GM18951 (cell line): ENCODE results near the gene PTPRK.

Experiments
- POLR2A ChIP-seq: IDR thresholded peaks from 4 replicates; pipeline ENCODE4 v1.6.1; 2011; ENCODE audit warnings: mild to moderate bottlenecking; ENCODE audit not compliant: insufficient read length, insufficient read depth; ENCODE audit errors: extremely low read depth
- in situ Hi-C: fragments of 300-500 bp; cut with MboI; formaldehyde crosslinking; loops from one replicate; pipeline ENCODE4 v1.12.0; 2022; ENCODE audit warnings: low sequenced_read_pairs, mixed read lengths, inconsistent platforms; ENCODE audit not compliant: unreplicated experiment

PTPRK gene

DNA sequence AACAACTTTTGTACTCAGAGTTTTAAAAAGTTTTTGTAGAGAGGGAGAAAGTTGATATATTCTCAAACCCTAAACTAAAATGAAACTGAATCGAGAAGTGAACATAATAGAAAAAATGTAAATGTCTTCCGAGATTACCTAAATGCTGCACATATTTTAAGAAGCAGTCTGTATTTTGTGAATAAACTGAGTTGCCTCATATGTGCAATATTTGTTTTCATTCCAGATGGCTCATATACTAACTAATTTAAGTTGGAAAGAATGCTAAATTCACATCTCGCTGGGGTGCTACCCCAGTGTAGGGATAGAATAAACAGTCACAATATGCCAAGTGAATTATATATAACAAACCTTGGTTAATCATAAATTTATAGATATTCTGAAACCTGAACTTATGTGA lies 333.7 kb downstream of the PTPRK start:
- in situ Hi-C loops = no loop called here
- TF ChIP-seq POLR2A = no peak

DNA sequence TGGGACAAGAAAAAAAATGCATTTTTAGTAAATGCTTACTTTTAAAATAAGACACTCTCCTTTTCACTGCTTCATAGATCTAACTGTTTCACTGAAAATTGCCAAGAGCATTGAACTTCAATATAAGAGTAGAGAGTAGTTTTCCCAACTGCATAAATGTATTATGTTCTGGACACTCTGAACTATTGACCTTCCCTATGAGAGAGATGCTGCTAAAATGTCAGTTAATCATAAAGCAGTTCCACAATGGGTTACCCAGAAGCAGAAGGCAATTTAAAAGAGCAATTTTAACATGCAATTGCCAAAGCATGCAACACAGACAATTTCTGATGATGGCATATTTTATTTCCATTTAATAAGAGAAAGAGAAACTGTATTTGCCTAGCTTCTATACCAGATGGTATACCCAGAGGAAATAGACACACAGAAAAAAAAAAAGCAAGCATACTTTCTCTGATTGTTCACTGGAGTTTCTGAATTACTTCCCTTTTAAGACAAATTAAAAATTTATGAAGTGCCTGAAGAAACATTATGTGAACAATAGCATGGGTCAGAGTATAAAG lies 340.4 kb downstream of the PTPRK start:
- TF ChIP-seq POLR2A = no peak
- in situ Hi-C loops = no loop called here

DNA sequence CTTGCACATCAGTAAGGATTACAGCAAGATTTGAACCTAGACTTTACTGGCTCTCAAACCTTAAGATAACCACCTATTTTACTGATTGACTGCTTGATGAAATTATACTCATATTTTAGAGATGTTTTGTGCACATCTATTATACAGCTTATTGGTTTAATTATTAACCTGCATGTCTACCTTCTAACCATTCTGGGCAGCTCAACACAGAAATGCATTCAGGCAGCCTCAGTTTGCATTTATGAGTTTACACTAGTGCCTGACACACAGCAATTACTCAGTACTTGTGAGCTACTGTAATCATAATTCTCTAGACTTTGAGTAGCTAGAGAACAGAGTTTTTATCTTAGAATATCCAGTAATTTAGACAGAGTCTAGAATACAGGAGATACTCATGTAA lies 345.7 kb downstream of the PTPRK start:
- TF ChIP-seq POLR2A = no peak
- in situ Hi-C loops = no loop called here

DNA sequence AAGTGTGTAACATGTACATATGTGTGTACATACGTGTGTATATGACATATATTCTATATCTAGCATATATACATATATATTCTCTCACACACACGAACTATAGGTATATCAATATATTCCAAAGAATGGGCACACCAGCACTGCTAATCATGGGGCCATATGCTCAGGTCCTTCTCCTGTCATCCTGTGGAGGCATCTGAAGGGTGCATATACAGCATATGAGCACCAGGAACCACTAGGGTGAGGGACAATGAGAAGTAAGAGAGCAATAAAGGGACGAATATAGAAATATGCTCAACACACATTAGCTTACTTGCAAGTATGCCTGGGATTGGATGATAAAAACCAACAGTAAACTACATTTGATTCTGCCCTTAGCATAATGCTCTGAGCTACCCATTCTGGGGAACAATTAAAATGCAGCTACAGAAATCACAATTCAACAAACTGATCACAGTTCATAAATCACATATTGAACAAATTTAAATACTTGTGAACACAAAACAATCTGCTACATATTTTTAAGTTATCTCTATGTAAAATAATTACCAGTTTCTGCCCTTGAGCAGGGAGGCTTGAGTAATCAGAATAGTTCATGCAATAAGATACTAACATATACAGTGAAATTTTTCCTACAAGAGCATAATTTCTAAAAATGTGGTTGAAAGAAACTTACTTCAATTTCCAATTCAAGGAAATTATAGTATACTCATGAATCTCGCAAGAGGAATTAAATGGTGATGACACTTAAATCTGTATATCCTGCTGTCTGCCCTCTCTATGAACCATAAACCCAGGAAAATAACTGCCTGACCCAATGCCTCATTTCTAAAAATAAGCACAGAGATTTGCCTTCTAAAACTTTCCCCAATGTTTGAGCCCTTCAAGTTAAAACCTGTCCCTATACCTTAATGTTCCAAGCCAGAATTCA lies 347.4 kb downstream of the PTPRK start:
- no peak for TF ChIP-seq POLR2A
- in situ Hi-C loops = no loop called here

DNA sequence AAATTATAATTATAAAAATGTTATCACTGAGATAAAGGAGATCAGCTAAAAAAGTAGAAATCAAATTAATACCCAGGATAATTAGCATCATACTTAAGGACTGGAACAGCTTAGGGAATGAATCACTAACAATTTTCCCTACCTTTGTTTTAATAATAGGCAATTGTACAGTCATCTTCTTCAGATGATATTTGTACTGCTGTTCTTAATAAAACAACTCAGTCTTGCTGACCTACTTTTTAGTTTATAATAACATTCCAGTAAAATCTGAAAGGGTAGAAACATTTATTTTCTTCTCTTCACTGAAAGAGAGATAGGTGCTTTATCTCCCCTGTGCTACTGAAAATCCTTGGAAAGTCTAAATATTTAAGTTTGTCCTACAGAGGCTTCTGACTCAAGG lies 348.3 kb downstream of the PTPRK start:
- in situ Hi-C loops = no loop called here
- TF ChIP-seq POLR2A = no peak

DNA sequence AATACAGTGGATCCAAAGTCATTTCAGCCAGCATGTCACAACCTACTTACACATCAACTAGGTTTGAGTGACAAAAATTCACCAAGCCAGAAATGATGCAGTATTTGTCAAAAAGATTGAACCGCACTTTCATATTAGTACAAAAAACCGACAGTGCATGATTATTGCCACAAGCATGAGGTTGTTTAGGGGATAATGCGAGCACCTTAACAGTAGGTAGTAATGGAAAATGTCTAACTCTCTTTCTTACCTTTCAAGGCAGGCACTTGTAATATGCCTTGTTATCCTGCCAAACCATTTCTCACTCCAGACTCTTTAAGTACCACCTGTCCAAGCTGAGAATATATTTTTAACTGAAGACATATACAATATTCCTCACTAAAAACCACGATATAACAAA lies 349.2 kb downstream of the PTPRK start:
- in situ Hi-C loops = no loop called here
- TF ChIP-seq POLR2A = no peak

DNA sequence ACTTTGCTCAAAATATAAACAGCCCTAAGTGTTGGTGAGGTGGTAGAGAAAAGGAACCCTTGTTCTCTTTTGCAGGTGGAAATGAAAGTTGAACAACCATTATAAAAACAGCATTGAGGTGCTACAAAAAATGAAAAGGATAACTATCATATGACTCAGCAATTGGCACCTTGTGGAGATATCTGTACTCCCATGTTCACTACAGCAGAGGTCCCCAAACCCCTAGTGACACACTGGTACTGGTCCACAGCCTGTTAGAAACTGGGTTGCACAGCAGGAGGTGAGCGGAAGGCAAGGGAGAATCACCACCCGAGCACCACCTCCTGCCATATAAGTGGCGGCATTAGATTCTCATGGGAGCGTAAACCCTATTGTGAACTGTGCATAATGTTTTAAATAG lies 352.2 kb downstream of the PTPRK start:
- TF ChIP-seq POLR2A = no peak
- in situ Hi-C loops = no loop called here

DNA sequence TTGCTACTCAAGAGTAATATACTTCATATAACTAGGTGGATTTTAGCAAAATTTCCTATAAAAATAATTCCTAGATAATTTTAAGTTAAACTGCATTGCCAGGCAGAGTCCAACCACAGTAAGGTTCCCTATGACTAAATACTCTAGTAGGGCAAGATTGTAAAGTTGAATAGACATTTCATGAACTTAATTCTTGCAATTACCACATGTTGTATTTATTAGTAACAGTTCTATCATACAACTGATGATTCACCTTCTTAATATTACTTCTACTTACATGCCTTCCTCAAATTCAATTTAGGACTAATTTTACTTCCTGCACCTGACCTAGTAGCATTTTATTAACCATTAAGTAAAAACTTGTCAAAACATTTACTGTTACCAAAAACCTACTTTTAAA lies 352.8 kb downstream of the PTPRK start:
- TF ChIP-seq POLR2A = no peak
- in situ Hi-C loops = no loop called here

DNA sequence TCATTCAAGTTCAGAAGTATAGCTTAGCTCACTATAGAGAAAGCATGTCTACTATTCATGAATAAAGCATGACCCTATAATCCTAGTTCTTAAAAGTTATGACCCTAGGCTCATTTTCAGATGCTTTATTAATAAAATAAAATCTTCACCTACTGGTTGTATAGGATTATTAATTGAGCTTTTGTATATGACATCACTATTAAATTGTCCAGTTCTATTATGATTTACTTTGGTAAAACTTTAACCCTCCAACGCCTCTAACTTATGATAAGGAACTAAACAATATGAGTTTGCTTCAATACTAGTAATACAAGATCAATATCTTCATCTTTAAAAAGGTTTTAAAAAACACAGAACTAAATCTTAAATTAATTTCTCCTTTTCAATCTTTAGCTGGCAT lies 356.1 kb downstream of the PTPRK start:
- TF ChIP-seq POLR2A = no peak
- in situ Hi-C loops = no loop called here

DNA sequence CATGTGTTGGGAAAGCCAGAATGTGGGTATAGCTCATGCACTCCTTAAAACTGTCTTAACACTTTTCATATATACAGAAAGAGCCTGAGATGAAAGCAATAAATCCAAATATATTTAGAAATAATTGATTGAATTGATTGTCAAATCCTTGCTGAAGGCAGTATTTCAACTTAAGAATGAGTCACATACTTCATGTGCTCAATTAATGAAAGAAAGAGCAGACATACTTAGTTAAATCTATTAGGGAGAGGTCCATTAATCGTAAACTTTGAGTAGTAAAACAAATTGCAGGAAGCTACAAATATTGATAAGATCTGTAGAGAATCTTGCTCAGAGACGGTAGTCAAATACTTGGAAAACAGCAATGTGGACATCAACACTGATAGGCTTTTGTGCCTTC lies 358.0 kb downstream of the PTPRK start:
- in situ Hi-C loops = no loop called here

DNA sequence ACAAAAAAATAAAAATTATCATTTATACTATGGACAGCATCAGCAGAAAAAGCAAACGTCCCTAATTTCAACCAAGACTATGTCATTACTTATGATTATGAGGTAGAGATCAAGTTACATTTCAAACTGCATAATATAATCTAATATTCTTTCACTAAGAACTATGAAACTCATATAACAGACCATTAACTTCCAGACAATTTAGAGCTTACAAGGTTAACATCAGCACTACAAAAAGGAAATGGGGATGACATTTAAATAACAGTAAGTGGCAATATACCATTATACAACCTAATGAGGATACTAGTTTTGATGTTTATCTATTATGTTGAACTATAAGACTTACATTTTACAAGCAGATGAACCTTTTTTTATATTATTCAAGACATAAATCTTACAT lies 358.6 kb downstream of the PTPRK start:
- in situ Hi-C loops = no loop called here
- TF ChIP-seq POLR2A = no peak

More for the DNA sequence above, 358.0 kb downstream of the PTPRK start:
- no peak for TF ChIP-seq POLR2A

DNA sequence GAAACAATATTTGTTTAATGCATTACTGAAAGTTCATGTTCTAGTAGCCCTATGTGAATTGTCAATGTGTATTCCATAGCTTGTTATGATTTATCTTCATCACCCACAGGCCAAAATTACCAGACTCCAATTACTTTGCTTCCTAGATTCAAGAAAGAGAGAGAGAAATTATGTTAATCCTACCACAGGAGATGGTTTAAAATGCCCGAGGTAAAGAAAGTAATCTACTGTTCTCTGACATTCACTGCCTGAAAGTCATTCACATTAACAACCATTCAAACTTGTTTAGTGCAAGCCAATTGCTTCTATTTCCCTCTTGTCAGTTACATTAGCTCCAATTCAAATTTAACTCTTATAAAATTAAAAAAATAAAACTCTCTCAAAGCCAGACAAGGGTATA lies 359.1 kb downstream of the PTPRK start:
- in situ Hi-C loops = no loop called here
- TF ChIP-seq POLR2A = no peak

DNA sequence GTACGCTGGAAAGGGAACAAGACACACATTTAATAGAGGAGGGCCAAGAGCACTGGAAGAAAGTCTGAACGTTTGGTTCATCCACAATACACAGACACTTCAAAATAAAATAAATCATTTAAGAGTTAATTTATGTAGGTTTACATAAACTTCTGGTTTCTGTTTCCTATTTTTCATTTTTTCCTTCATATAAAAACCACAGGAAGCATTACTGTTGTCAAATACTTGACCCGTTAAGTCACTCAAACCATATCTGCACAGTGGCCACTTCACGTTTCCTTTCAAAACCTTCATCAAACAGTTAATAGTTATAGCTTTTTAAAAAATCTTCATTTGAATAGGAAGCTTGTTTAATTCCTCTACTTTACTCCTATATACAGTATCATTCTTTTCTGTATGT lies 361.9 kb downstream of the PTPRK start:
- TF ChIP-seq POLR2A = no peak
- in situ Hi-C loops = no loop called here
